Neural cell (in vitro differentiated cells): ENCODE measurements around the gene RBFA. TPM values are rescaled to one million over a fixed set of nuclear protein-coding genes. Genes with fewer than 3 reads are reported as not detected.

ENCODE experiments used
- H2AFZ ChIP-seq: fragments of 200-600, 300-800 bp; sonication (generic), shearing (Covaris generic); 2 replicates; pipeline ENCODE4 v1.6.0; 2014; ENCODE audit warnings: low read depth, mild to moderate bottlenecking, antibody characterized with exemption, low read length, moderate library complexity
- H3F3A ChIP-seq: fragments of 200-600 bp; shearing (Covaris generic); 2 replicates; pipeline ENCODE4 v1.6.1; 2016; ENCODE audit warnings: mild to moderate bottlenecking, moderate library complexity, mixed read lengths, antibody characterized with exemption, low read length; ENCODE audit not compliant: insufficient read depth, poor library complexity, severe bottlenecking
- H3K27ac ChIP-seq: fragments of 200-600, 300-800 bp; sonication (generic), shearing (Covaris generic); 2 replicates; pipeline ENCODE4 v1.5.1; 2014; ENCODE audit warnings: mild to moderate bottlenecking, low read length, moderate library complexity
- H3K27me3 ChIP-seq: fragments of 300-800, 200-600 bp; sonication (generic), shearing (Covaris generic); 2 replicates; pipeline ENCODE4 v1.6.0; 2014; ENCODE audit warnings: mild to moderate bottlenecking, low read depth, low read length, moderate library complexity; ENCODE audit not compliant: insufficient read depth
- H3K36me3 ChIP-seq: fragments of 300-800, 200-600 bp; sonication (generic), shearing (Covaris generic); 2 replicates; pipeline ENCODE4 v1.5.1; 2014; ENCODE audit warnings: mild to moderate bottlenecking, antibody characterized with exemption, low read length, moderate library complexity; ENCODE audit not compliant: insufficient read depth
- H3K4me2 ChIP-seq: fragments of 300-800, 200-600 bp; sonication (generic), shearing (Covaris generic); 2 replicates; pipeline ENCODE4 v1.6.0; 2014; ENCODE audit warnings: mild to moderate bottlenecking, low read length
- H3K4me3 ChIP-seq: fragments of 300-800, 200-600 bp; sonication (generic), shearing (Covaris generic); 2 replicates; pipeline ENCODE4 v1.5.1; 2014; ENCODE audit warnings: mild to moderate bottlenecking, low read length, moderate library complexity
- H3K79me2 ChIP-seq: fragments of 200-600 bp; shearing (Covaris generic); replicated peaks from 2 replicates; pipeline ENCODE4 v1.6.0; 2014; ENCODE audit warnings: mild to moderate bottlenecking, low read length, moderate library complexity; ENCODE audit not compliant: insufficient read depth
- H3K9ac ChIP-seq: fragments of 300-800, 200-600 bp; sonication (generic), shearing (Covaris generic); 2 replicates; pipeline ENCODE4 v1.6.1; 2016; ENCODE audit warnings: mild to moderate bottlenecking, low read length, mixed read lengths
- H3K9me2 ChIP-seq: fragments of 200-600 bp; shearing (Covaris generic); 2 replicates; pipeline ENCODE4 v1.6.1; 2016; ENCODE audit warnings: mild to moderate bottlenecking, low read length, mixed read lengths; ENCODE audit not compliant: insufficient read depth
- H3K9me3 ChIP-seq: fragments of 200-600, 300-800 bp; sonication (generic), shearing (Covaris generic); 2 replicates; pipeline ENCODE4 v1.6.1; 2016; ENCODE audit warnings: mild to moderate bottlenecking, mixed run types, low read length, moderate library complexity, mixed read lengths
- H4K20me1 ChIP-seq: fragments of 200-600 bp; shearing (Covaris generic); 2 replicates; pipeline ENCODE4 v1.6.1; 2016; ENCODE audit warnings: mild to moderate bottlenecking, mixed run types; ENCODE audit not compliant: insufficient read depth
- EP300 ChIP-seq: fragments of 450-650 bp; conservative IDR thresholded peaks from 2 replicates; pipeline ENCODE4 v1.6.1; 2014; ENCODE audit warnings: antibody characterized with exemption, mild to moderate bottlenecking, moderate library complexity; ENCODE audit not compliant: poor library complexity, severe bottlenecking
- EZH2 ChIP-seq: fragments of 200-600, 300-800 bp; shearing (Covaris generic), sonication (generic); IDR thresholded peaks from 2 replicates; pipeline ENCODE4 v1.6.1; 2014; ENCODE audit warnings: antibody characterized with exemption, low read length, borderline replicate concordance, mild to moderate bottlenecking; ENCODE audit not compliant: insufficient read depth, poor library complexity, severe bottlenecking
- MXI1 ChIP-seq: fragments of 450-650 bp; conservative IDR thresholded peaks from 2 replicates; pipeline ENCODE4 v1.6.1; 2014; ENCODE audit warnings: antibody characterized with exemption, mild to moderate bottlenecking; ENCODE audit not compliant: poor library complexity, severe bottlenecking
- POLR2AphosphoS5 ChIP-seq: IDR thresholded peaks from 2 replicates; pipeline ENCODE4 v1.6.1; 2012
- RAD21 ChIP-seq: fragments of 450-650 bp; conservative IDR thresholded peaks from 2 replicates; pipeline ENCODE4 v1.6.1; 2014; ENCODE audit warnings: antibody characterized with exemption, mild to moderate bottlenecking, moderate library complexity
- SMC3 ChIP-seq: fragments of 450-650 bp; conservative IDR thresholded peaks from 2 replicates; pipeline ENCODE4 v1.6.1; 2014; ENCODE audit warnings: antibody characterized with exemption, mild to moderate bottlenecking, moderate library complexity; ENCODE audit not compliant: poor library complexity
- TAF1 ChIP-seq: IDR thresholded peaks from 2 replicates; pipeline ENCODE4 v1.6.1; 2012; ENCODE audit warnings: low read depth
- polyA plus RNA-seq: library from polyadenylated mRNA; depleted of rRNA; stranded (reverse); fragments of >200 nt; gene quantifications from 2 replicates; pipeline ENCODE4 v1.2.3, GENCODE V29; 2014
- TF ChIP-seq, protein P1 (sequence below): IDR thresholded peaks from 2 replicates; pipeline ENCODE4 v1.6.1; 2012; ENCODE audit warnings: borderline replicate concordance
- TF ChIP-seq, protein P2 (sequence below): fragments of 450-650 bp; IDR thresholded peaks from 2 replicates; pipeline ENCODE4 v1.5.1; 2014; ENCODE audit warnings: antibody characterized with exemption, mild to moderate bottlenecking, moderate library complexity; ENCODE audit not compliant: poor library complexity, severe bottlenecking

Gene RBFA
- polyA plus RNA-seq, 1 donor from 2014 or later, result 78.1 TPM

DNA sequence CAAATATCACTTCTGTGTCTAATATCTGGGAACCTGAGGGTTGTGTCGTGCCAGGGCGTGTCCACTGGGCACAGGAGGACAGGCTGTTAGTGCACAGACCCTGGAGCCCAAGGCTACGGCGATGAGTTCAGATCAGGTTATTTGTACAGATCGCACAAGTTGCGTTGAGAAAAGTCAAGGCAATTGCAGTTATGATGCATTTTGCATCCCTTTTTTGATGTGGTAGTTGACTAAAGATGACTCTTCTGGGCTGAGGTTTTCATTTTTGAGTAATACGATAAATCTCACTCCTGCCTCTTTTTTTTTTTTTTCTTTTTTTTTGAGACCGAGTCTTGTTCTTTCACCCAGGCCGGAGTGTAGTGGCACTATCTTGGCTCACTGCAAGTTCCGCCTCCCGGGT is 7.2 kb downstream of the RBFA start:
- no peaks in the 10 kb centered on the region for H3K9me2 ChIP-seq
- H3K27me3 ChIP-seq, result no peaks in the 10 kb centered on the region
- no peaks in the 10 kb centered on the region for H3F3A ChIP-seq
- no peak overlapping the region for H3K4me2 ChIP-seq
- no peaks in the 10 kb centered on the region for H3K9me3 ChIP-seq
- no peak overlapping the region for H3K4me3 ChIP-seq
- peaks cover 4% of the 10 kb centered on the region for H3K79me2 ChIP-seq
- no peak overlapping the region for H3K27ac ChIP-seq
- H4K20me1 ChIP-seq, result no peaks in the 10 kb centered on the region
- no peak for TF ChIP-seq RAD21
- no peak for TF ChIP-seq MXI1
- TF ChIP-seq, protein P1, sequence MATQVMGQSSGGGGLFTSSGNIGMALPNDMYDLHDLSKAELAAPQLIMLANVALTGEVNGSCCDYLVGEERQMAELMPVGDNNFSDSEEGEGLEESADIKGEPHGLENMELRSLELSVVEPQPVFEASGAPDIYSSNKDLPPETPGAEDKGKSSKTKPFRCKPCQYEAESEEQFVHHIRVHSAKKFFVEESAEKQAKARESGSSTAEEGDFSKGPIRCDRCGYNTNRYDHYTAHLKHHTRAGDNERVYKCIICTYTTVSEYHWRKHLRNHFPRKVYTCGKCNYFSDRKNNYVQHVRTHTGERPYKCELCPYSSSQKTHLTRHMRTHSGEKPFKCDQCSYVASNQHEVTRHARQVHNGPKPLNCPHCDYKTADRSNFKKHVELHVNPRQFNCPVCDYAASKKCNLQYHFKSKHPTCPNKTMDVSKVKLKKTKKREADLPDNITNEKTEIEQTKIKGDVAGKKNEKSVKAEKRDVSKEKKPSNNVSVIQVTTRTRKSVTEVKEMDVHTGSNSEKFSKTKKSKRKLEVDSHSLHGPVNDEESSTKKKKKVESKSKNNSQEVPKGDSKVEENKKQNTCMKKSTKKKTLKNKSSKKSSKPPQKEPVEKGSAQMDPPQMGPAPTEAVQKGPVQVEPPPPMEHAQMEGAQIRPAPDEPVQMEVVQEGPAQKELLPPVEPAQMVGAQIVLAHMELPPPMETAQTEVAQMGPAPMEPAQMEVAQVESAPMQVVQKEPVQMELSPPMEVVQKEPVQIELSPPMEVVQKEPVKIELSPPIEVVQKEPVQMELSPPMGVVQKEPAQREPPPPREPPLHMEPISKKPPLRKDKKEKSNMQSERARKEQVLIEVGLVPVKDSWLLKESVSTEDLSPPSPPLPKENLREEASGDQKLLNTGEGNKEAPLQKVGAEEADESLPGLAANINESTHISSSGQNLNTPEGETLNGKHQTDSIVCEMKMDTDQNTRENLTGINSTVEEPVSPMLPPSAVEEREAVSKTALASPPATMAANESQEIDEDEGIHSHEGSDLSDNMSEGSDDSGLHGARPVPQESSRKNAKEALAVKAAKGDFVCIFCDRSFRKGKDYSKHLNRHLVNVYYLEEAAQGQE, result no peak
- no peak for TF ChIP-seq TAF1
- TF ChIP-seq, protein P2, sequence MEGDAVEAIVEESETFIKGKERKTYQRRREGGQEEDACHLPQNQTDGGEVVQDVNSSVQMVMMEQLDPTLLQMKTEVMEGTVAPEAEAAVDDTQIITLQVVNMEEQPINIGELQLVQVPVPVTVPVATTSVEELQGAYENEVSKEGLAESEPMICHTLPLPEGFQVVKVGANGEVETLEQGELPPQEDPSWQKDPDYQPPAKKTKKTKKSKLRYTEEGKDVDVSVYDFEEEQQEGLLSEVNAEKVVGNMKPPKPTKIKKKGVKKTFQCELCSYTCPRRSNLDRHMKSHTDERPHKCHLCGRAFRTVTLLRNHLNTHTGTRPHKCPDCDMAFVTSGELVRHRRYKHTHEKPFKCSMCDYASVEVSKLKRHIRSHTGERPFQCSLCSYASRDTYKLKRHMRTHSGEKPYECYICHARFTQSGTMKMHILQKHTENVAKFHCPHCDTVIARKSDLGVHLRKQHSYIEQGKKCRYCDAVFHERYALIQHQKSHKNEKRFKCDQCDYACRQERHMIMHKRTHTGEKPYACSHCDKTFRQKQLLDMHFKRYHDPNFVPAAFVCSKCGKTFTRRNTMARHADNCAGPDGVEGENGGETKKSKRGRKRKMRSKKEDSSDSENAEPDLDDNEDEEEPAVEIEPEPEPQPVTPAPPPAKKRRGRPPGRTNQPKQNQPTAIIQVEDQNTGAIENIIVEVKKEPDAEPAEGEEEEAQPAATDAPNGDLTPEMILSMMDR, result no peak
- no peak for TF ChIP-seq SMC3
- TF ChIP-seq POLR2AphosphoS5, result no peak
- TF ChIP-seq EP300, result no peak
- no peak for TF ChIP-seq EZH2
- no peak overlapping the region for H3K9ac ChIP-seq
- H2AFZ ChIP-seq, result no peak overlapping the region
- peaks cover 4% of the 10 kb centered on the region for H3K36me3 ChIP-seq

DNA sequence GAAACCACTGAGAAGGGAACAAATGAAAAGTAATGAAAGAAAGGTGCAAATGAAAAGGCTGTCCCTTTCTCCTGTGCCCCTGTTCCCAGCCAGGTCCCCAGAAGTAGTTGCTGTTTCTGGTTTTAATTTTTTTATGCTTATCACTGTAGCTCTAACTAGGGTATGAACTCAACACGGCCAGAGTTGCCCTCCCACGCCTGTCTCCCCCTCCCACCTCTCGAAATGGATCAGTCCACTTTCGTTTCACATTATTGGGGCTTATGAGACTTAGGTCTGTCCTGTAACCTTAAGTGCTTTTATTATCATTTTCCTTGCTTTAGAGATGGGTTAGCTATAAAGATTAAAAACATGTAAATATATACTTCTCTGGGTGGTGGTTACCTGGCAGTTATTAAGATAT is 8.6 kb downstream of the RBFA start:
- H3K27ac ChIP-seq, result no peak overlapping the region
- no peak overlapping the region for H3K4me3 ChIP-seq
- no peaks in the 10 kb centered on the region for H3K9me3 ChIP-seq
- H3K9me2 ChIP-seq, result no peaks in the 10 kb centered on the region
- H3F3A ChIP-seq, result no peaks in the 10 kb centered on the region
- H3K36me3 ChIP-seq, result no peaks in the 10 kb centered on the region
- no peaks in the 10 kb centered on the region for H3K79me2 ChIP-seq
- TF ChIP-seq, protein P1, result no peak
- TF ChIP-seq POLR2AphosphoS5 (no peak), SMC3 (no peak), MXI1 (no peak), RAD21 (no peak), TAF1 (no peak), EZH2 (no peak), EP300 (no peak)
- TF ChIP-seq, protein P2, result no peak
- no peak overlapping the region for H3K4me2 ChIP-seq
- no peak overlapping the region for H2AFZ ChIP-seq
- no peak overlapping the region for H3K9ac ChIP-seq
- H4K20me1 ChIP-seq, result no peaks in the 10 kb centered on the region
- H3K27me3 ChIP-seq, result no peaks in the 10 kb centered on the region
